OCI-LY7 (cell line): ENCODE data around the gene APPL2. TPM values are rescaled to one million over a fixed set of nuclear protein-coding genes. Genes with fewer than 3 reads are reported as not detected.

Experiments used
- BruUV-seq: library from RNA; stranded (reverse); fragments of 400-500 nt; replicated peaks from 2 replicates; lab custom pipeline; 2021; lab: Mats Ljungman, UMichigan
- CTCF ChIA-PET: fragments of 300-600 bp; sonication (Branson Sonifier 250); formaldehyde crosslinking; loops from one replicate; lab custom pipeline; 2022; ENCODE audit warnings: antibody characterized with exemption; ENCODE audit not compliant: unreplicated experiment; lab: Charles Lee
- POLR2A ChIA-PET: fragments of 300-600 bp; sonication (Branson Sonifier 250); formaldehyde crosslinking; loops from one replicate; lab custom pipeline; 2022; ENCODE audit warnings: antibody characterized with exemption; lab: Charles Lee
- DNase-seq: peaks from one replicate; pipeline ENCODE4 v3.0.0-alpha.2; 2015; ENCODE audit warnings: low spot score
- H2AFZ ChIP-seq: fragments of 200-600 bp; sonication (generic), shearing (Covaris generic); 2 replicates; pipeline ENCODE4 v1.6.1; 2014; ENCODE audit warnings: mild to moderate bottlenecking, antibody characterized with exemption, low read length, moderate library complexity
- H3K27ac ChIP-seq: fragments of 200-600 bp; sonication (generic); 2 replicates; pipeline ENCODE4 v1.5.1; 2014; ENCODE audit warnings: mixed run types, low read depth, mild to moderate bottlenecking, moderate library complexity, low read length, inconsistent platforms; ENCODE audit not compliant: poor library complexity, severe bottlenecking
- H3K36me3 ChIP-seq: fragments of 200-600 bp; sonication (generic); 2 replicates; pipeline ENCODE4 v1.6.1; 2014; ENCODE audit warnings: mild to moderate bottlenecking, antibody characterized with exemption, low read length, moderate library complexity, mixed read lengths; ENCODE audit not compliant: insufficient read depth
- H3K4me1 ChIP-seq: fragments of 200-600 bp; sonication (generic); 2 replicates; pipeline ENCODE4 v1.5.1; 2014; ENCODE audit warnings: mild to moderate bottlenecking, low read length; ENCODE audit not compliant: insufficient read depth, poor library complexity, severe bottlenecking
- H3K4me2 ChIP-seq: fragments of 200-600 bp; sonication (generic); 2 replicates; pipeline ENCODE4 v1.6.1; 2014; ENCODE audit warnings: mild to moderate bottlenecking, low read length
- H3K4me3 ChIP-seq: fragments of 200-600 bp; sonication (generic); 2 replicates; pipeline ENCODE4 v1.5.1; 2014; ENCODE audit warnings: mild to moderate bottlenecking, low read depth, low read length; ENCODE audit not compliant: poor library complexity, severe bottlenecking
- H3K79me2 ChIP-seq: fragments of 200-600 bp; sonication (generic); 2 replicates; pipeline ENCODE4 v1.6.1; 2016; ENCODE audit warnings: low read depth, mild to moderate bottlenecking, low read length, moderate library complexity, mixed read lengths; ENCODE audit not compliant: insufficient read depth
- H3K9me2 ChIP-seq: fragments of 200-600 bp; sonication (generic); 2 replicates; pipeline ENCODE4 v1.6.1; 2016; ENCODE audit warnings: mild to moderate bottlenecking, low read length, mixed read lengths; ENCODE audit not compliant: insufficient read depth
- H3K9me3 ChIP-seq: fragments of 200-600 bp; sonication (generic); 2 replicates; pipeline ENCODE4 v1.6.1; 2014; ENCODE audit warnings: mild to moderate bottlenecking, mixed run types, low read length, mixed read lengths
- H4K20me1 ChIP-seq: fragments of 200-600 bp; sonication (generic); 2 replicates; pipeline ENCODE4 v1.6.1; 2014; ENCODE audit warnings: mild to moderate bottlenecking, antibody characterized with exemption, low read length, moderate library complexity, mixed read lengths; ENCODE audit not compliant: insufficient read depth
- EZH2phosphoT487 ChIP-seq: fragments of 200-600 bp; sonication (generic); IDR thresholded peaks from 2 replicates; pipeline ENCODE4 v1.6.1; 2018; ENCODE audit warnings: low read depth, borderline replicate concordance, mild to moderate bottlenecking, mixed run types, antibody characterized with exemption, low read length, moderate library complexity, mixed read lengths
- intact Hi-C: fragments of 100-400 bp; cut with micrococcal nuclease; formaldehyde crosslinking; loops from one replicate; pipeline ENCODE4 v1.10.0; 2022; ENCODE audit not compliant: unreplicated experiment
- total RNA-seq, 2 experiments: library from RNA; depleted of rRNA in 1 of 2; stranded (reverse); fragments of >200 nt in 1 of 2; shearing (Covaris generic) in 1 of 2; gene quantifications; 2 replicates each; pipeline ENCODE4 v1.2.3, GENCODE V29; 2014 to 2022
- TF ChIP-seq, protein P1 (sequence below): fragments of 200-600 bp; sonication (generic); conservative IDR thresholded peaks from 2 replicates; pipeline ENCODE4 v1.5.1; 2014; ENCODE audit warnings: mild to moderate bottlenecking, antibody characterized with exemption, low read length, moderate library complexity, mixed read lengths

Gene APPL2
- total RNA-seq, 2 experiments from 2014 or later = 18.8 to 29.1 TPM

DNA sequence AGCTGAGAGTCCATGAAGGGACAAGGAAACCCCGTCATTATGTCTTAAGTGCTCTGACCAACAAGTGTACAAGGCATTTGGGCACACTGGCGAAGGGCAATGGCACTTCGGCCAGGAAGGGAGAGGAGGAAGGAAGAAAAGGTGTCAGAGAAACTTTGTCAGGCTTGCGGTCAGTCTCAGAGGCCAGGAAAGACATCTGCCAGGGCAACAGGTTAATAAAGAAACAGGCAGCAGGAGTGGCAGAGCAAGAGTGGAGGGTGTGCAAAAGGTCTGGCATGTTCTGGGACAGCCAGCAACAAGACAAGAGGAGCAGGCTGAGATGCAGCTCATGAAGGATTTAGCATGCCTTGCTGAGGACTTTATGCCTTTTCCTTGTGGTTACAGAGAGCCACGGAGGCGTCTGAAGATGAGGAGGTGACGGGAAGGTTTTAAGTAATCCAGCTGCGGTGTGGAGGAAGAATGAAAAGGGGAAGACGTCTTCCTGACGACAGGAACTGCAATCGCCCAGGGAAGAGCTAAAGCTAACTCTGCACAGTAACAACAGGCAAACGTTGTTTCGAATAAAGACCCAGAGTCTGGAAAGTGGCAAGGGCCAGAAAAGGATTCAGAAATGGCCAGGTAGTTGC lies 13.1 kb downstream of the APPL2 start:
- Histone ChIP-seq H3K9me3 (no peaks in the 10 kb centered on the region), H3K4me1 (no peaks in the 10 kb centered on the region), H3K27ac (no peak overlapping the region), H2AFZ (no peak overlapping the region), H3K4me3 (no peak overlapping the region), H3K36me3 (peaks cover 8% of the 10 kb centered on the region), H3K9me2 (no peaks in the 10 kb centered on the region), H3K4me2 (no peak overlapping the region), H4K20me1 (no peaks in the 10 kb centered on the region), H3K79me2 (no peaks in the 10 kb centered on the region)
- ChIA-PET POLR2A (interaction anchor here (0.5 kb wide), 1 partner anchor 1004 kb away, joined by 3 read pairs; no protein-coding TSS in a partner anchor), CTCF (no interaction called here)
- no peak for DNase-seq
- TF ChIP-seq, protein P1, sequence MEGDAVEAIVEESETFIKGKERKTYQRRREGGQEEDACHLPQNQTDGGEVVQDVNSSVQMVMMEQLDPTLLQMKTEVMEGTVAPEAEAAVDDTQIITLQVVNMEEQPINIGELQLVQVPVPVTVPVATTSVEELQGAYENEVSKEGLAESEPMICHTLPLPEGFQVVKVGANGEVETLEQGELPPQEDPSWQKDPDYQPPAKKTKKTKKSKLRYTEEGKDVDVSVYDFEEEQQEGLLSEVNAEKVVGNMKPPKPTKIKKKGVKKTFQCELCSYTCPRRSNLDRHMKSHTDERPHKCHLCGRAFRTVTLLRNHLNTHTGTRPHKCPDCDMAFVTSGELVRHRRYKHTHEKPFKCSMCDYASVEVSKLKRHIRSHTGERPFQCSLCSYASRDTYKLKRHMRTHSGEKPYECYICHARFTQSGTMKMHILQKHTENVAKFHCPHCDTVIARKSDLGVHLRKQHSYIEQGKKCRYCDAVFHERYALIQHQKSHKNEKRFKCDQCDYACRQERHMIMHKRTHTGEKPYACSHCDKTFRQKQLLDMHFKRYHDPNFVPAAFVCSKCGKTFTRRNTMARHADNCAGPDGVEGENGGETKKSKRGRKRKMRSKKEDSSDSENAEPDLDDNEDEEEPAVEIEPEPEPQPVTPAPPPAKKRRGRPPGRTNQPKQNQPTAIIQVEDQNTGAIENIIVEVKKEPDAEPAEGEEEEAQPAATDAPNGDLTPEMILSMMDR = no peak
- TF ChIP-seq EZH2phosphoT487 = no peak
- no TSS peak for BruUV-seq
- intact Hi-C loops = no loop called here

DNA sequence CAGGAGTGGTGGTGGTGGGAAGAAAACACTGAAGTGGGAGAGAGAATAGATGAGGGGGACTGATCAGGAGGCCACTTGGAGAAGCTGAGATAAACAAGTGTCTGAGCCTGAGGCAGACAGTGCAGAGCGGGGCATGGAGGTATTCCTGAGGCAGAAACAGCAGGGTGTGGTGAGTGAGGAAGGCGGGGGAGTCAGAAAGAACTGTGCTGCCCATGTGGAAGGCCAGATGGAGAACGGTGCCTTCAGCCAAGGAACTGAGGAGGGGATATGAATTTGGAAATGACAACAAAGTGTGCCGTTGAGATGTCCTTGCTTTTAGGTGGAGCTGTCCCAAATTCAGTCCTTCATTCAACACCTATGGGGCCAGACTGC lies 13.7 kb downstream of the APPL2 start:
- H3K27ac ChIP-seq = no peak overlapping the region
- intact Hi-C loops = no loop called here
- H3K9me3 ChIP-seq = no peaks in the 10 kb centered on the region
- BruUV-seq = no TSS peak
- no peak overlapping the region for H3K4me3 ChIP-seq
- H3K36me3 ChIP-seq = peaks cover 6% of the 10 kb centered on the region
- TF ChIP-seq EZH2phosphoT487 = no peak
- TF ChIP-seq, protein P1 = no peak
- no peak overlapping the region for H3K4me2 ChIP-seq
- H3K4me1 ChIP-seq = no peaks in the 10 kb centered on the region
- H3K9me2 ChIP-seq = no peaks in the 10 kb centered on the region
- CTCF ChIA-PET = no interaction called here
- POLR2A ChIA-PET = interaction anchor here (0.5 kb wide), 1 partner anchor 1003 kb away, joined by 3 read pairs; no protein-coding TSS in a partner anchor
- H4K20me1 ChIP-seq = no peaks in the 10 kb centered on the region
- no peak for DNase-seq
- no peaks in the 10 kb centered on the region for H3K79me2 ChIP-seq
- H2AFZ ChIP-seq = no peak overlapping the region

DNA sequence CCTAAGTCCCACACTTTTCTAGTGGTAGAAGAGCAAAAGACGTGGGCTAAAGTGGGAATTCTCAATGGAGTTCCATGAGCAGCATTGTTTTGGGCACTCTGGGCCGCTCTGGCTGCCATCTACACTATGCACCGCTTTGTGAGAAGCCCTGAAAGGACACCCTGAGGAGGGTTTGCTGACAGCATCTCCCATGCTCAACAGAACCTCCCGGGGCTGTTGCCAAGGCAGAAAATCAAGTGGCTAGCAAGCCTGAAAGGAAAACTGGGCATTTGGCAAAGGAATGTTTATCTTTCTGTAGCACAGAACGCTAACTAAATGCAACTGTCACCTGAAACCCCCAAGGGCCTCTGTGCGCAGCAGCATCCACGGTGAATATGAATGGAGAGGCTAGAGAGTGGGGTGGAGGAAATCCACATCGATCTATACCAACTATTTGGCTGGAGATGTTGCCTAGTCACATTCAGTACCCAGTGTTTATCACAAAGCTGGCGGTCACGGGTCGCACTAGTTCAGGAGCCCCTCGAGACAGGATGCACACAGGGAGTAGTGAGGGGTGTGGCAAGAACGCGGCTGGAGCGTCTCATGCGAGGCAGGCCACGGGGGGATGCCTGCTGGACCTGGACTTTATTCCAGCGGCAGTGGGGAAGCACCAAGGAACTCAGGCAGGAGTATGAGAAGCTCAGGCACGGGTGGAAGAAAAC lies 14.2 kb downstream of the APPL2 start:
- Histone ChIP-seq H3K4me1 (no peaks in the 10 kb centered on the region), H3K9me2 (no peaks in the 10 kb centered on the region), H2AFZ (no peak overlapping the region), H3K4me3 (no peak overlapping the region), H3K9me3 (no peaks in the 10 kb centered on the region), H3K27ac (no peak overlapping the region), H3K36me3 (peaks cover 9% of the 10 kb centered on the region), H4K20me1 (no peaks in the 10 kb centered on the region), H3K79me2 (no peaks in the 10 kb centered on the region), H3K4me2 (no peak overlapping the region)
- POLR2A ChIA-PET = interaction anchor here (0.6 to 1.0 kb wide), 4 partner anchors 14 to 674 kb away, joined by 3 to 11 read pairs (median 4); no protein-coding TSS in a partner anchor
- CTCF ChIA-PET = no interaction called here
- intact Hi-C loops = no loop called here
- no peak for DNase-seq
- no peak for TF ChIP-seq EZH2phosphoT487
- TF ChIP-seq, protein P1 = no peak
- no TSS peak for BruUV-seq
